GM21619 (cell line): ENCODE results near the gene CAMKK2.
"Not testable (repeated sequence)": the region's sequence is repeated elsewhere in the genome, so short reads cannot be mapped to it uniquely, and the experiment has no call there.

Source experiments
- ATAC-seq: cut with Tn5 transposase; IDR thresholded peaks from one replicate; pipeline ENCODE4 v1.9.1; 2021; ENCODE audit not compliant: unreplicated experiment

The CAMKK2 gene

DNA sequence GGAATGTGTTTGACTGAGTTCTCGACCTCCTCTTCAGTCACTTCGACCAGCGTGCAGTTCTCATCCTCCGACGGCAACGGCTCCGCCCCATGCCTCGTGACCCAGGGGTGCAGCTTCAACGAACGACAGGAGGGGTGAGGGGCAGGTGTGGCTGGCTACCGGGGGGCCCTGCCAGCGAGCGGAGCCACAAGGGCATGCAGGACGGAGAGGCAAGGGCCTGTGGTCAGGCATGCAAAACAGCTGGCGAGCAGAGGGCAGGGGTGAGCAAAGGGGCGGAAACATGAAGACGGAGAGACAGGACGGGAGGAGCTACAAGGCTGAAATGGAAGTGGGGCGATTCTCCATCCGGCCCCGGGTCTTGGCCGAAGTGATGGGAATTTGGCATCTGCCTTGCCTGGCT, 47.9 kb downstream of the CAMKK2 start:
- peak; percentile 90 for ATAC-seq

DNA sequence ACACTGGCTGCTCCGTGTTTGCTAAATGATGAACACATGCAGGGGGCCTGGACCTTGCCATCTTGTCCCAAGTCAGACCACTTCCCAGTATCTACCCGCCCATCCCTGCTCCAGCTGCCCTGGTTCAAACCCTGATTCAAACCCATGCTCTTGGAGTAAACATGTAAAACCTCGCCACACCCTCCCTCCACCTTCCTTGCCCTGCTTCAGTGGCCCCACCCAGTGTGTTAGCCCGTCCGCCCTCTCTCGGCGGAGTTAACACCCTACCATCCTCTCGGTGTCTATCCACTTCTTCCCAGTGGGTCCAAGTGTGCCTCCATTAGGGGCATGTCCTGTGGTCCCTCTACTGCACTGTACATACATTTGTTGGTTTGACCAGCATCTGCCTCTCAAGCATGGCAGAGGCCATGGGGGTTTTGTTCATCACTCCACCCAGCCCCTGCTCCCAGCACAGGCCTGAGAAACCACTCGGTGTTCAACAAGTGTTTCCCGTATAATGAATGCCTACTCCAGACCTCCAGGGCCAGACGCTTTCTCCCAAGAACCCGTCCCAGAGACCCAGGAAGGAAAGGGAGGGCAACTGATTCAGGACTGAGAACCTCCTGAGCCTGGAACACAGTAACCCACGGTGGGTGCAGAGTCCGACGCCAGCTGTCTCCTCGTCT, 49.5 kb downstream of the CAMKK2 start:
- no peak for ATAC-seq

DNA sequence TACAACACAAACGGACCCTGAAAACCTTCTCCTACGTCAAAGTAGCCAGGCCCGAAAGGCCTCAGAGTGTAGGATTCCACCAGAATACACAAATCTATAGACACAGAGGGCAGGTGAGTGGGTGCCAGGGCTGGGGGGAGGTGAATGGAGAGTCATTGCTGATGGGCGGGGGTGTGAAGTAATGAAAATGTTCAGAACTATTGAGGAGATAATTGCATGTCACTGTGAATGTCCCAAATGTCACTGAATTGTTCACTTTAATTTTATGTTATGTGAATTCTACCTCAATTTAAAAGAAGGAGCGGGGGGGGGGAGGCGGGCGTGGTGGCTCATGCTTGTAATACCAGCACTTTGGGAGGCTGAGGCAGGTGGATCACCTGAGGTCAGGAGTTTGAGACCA, 50.6 kb downstream of the CAMKK2 start:
- no peak for ATAC-seq

DNA sequence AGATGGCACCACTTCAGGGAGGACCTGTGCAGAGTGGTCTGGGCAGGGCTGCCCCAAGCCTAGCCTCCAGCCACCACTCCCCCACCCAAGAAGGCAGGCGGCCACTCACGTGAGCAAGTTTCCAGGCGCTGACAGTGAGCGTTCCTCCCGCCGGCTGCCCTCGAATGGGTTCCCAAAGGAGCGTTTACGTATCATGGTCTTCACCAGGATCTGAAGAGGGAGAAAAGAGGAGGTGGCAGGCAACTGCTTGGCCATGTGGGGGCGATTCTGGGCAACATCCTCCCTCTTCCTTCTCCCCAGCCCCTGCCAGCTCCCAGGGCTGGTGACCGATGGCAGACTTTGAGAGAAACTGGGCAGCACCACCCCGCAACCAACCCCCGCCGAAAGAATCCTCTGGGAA, 51.5 kb downstream of the CAMKK2 start:
- no peak for ATAC-seq

DNA sequence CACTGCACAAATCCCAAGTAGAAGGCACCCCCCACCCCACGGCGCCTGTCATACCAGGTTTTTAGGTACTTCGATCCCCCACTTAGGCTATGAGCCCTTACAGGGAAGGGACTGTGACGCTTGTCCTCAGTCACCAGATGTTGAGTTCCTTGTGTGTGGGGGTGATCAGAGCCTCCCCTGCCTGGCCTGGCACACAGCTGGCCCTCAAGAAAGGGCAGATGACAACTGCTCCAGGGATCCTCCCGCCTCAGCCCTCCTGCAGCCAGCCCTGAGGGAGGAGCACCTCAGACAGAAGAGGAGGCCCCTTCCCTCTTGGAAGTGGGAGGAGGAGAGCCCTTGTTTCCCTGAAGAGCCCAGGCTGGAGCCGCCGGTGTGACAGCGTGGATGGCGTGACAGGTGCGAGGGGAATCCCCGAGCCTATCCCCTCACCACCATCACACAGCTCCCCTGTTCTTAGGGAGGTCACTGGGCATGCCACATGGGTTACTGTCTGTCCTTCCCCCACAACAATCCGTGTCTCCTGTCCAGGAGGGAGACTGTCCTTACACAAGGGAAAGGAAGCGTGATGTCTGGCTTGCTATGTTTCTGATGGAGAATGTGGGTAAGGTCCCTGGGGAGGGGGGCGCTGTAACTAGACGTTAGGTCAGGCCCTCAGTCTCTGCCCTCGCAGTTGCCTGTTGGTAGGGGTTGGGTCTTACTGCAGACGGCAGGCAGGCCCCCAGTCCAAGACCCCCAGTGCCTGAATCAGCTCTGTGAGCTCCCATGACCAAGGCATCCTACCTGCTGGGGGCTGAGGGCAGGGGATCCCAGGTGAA, 55.1 kb downstream of the CAMKK2 start:
- no peak for ATAC-seq

DNA sequence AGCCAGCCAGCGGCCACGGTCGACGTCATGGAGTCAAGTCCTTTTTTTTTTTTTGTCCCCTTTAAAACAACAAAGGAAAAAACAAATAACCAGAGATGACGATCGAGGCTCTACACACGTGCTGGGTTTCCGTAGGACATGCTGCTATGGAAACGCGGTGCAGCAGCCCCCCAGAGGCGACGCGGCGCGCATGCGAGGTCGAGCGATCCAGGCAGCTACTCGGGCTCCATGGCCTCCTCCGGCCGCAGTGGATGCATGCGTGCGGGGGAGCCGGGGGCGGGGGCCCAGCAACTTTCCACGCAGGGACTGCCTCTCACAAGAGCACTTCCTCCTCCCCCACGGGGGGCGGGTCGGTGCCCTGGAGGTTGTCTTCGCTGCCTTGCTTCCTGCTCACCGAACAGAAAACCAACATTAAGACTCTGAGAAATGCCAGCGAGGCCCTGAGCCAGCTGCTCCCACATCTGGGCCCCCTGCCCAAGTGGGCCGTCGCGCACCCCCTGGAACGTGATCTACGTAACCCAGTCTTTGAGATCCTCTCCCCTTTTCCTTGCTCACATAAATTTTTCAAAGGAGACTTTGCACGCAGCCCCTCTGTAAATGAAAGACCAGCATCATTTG, 55.9 kb downstream of the CAMKK2 start:
- no peak for ATAC-seq

DNA sequence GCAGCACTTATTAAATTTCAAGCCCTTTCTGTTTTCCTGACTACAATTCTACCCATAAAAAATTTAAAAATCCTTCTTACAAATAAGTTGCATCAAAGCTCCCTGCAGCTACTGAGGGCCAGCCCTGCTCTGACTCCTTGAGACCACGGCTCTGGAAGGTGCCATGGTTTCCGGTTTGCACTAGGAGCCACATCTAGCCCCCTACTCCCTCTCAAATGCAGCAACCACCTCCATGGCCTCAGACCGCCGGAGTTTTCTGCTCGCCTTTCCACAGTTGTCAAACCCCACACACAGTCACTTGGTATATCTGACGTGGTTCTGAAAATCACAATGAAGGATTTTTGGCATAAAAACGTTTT, 56.5 kb downstream of the CAMKK2 start:
- no peak for ATAC-seq

DNA sequence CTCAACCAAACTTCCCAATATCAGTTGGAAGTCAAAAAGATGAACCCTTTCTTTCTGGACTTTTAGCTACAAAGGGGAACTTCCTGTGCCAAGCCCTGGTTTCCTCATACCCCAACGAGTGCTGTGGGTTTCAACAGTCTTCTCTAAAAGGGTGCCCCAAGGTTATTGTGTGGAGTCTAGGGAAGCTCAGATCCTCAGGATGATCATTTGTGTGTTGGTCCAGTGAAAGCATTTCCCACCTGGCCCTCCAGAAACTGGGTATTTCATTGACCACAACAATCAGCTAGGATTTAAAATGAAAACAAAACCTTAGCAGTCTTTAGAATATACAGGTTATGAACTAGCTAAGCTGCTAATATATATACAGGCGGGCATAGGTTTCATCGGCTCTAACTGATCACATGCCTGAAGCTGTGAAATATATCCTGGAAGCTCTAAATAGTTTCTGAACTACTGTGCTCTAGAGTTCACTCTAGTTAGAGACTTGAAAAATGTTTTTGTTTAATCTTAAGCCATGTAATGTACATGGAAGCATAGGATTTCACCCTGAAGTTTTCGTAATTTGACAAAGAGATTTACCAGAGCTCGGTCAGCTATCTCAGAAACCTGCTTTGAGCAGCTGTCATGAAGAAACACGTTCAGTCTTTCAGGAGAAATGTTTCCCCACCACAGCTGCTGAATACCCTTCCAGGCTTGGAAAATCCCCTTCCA, 57.0 kb downstream of the CAMKK2 start:
- ATAC-seq, result no peak

DNA sequence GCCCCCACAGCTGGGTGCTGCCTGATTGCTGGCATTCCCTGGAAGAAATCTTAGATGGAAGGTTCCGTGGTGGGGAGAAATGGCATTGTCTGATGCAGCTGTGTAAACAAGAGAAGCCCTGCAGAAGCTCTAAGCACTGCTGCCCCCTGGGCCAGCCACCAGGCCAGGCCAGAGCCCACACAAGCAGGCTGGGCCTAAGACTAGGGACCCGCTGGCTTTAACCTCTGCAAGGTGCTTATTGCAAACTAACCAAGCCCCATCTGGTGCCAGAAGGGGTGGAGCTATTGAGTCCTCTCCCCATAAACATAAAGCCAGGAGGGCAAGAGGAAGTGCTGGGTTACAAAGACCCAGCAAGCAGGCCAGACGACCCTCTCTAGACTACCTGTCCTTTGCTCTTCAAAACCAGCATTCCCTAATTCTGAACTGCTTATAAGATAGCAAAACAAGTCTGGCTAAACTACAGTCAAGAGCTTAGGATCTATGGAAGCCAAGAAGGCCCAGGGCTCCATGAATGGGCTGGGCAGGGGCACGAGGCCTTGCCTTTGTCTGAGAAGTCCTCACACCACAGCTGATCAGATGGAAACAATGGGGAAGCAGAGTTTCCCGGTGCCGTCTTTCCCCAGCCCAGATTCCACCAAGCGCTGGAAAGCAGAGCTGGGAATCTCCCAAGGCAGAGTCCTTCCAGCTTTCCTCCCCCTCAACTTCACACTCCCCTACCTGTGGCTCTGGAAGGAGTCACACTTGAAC, 57.7 kb downstream of the CAMKK2 start:
- no peak for ATAC-seq

DNA sequence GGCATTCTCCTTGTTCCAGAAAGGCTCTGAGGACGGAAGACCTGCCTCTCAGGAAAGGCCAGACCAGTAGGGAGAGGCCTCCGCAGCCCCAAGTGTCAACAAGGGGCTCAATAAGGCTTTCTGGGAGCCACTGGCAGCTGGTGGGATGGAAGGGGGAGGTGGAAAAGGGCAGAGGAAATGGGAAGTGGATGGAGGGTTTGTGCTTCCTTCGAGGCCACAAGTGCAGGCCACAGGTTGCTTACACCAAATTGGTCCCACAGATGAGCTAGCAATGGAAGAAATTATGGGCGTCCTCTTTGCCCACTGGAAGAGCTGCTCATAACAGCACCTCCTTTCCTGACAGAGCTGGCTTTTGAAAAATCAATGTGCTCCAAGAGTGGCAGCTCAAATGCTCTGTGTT, 58.4 kb downstream of the CAMKK2 start:
- ATAC-seq, result no peak

DNA sequence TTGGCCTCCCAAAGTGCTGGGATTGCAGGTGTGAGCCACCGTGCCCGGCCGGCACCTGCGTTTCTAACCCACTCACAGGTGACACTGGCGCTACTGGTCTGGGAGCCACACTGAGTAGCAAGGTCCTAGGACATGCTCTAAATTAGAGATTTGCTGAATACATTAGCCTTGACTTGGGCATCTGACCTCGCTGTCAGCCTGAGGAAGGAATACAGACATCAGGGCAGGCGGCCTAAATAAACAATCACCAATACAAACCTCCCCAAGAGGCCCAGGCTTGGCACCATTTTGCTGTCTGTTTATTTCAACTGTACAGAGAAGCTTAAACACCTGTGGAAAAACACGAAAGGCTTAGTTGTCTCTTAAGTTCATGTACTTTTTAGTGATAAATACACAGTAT, 59.1 kb downstream of the CAMKK2 start:
- no peak for ATAC-seq

DNA sequence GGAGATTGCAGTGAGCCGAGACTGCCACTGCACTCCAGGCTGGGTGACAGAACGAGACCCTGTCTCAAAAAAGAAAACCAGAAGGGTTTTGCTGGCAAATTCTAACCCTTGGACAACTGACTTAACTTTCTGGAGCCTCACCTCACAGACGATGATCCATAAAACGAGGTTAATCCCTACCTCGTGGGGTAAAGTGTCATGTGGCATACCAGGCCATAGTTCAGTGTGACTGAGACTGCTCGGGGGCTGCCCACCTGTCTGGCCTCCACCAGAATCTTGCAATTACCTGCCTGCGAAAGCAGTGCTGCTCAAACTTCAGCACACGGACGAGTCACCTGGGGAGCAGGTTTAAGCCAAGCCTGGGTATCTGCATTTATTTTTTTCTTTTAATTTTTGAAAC, 59.7 kb downstream of the CAMKK2 start:
- ATAC-seq, result no peak

DNA sequence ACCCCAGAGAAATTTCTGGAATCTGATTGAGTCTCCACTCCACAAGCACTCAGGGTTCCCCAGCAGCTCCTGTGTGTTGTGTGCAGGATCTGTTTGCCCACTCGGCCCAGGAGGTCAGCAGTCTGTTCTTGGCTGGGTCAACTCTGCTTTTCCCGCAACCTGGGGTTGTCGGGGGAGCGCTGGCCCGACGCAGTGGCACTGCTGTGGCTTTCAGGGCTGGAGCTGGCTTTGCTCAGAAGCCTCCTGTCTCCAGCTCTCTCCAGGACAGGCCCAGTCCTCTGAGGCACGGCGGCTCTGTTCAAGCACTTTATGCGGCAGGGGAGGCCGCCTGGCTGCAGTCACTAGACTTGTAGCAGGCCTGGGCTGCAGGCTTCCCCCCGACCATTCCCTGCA, 62.9 kb downstream of the CAMKK2 start:
- no peak for ATAC-seq

DNA sequence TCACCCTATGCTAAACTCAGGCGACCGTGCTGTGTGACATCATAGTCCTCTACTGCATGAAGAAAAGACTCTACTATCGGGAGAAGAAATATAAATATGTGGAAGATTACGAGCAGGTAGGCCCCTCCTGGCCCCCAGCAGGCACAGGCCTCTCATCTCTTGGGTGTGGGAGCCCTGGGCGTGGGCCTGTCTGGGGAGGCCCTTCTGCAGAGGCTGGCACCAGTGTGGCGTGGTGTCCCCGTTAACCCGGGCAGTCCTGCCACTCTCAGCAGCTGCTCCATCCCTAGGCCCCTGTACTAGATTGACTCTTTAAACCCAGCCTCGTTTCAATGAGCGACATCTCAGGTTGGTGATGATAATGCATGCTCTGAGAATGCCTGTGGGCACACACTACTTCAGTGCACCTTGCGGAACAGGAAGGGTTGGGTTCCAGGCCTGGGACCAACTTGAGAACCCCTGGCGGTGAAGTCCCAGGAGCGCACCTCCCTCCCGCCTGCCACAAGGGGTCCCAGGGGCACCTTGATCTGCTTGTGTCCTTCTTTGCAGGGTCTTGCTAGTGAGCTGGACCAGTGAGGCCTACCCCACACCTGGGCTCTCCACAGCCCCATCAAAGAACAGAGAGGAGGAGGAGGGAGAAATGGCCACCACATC, 63.4 kb downstream of the CAMKK2 start:
- no peak for ATAC-seq

DNA sequence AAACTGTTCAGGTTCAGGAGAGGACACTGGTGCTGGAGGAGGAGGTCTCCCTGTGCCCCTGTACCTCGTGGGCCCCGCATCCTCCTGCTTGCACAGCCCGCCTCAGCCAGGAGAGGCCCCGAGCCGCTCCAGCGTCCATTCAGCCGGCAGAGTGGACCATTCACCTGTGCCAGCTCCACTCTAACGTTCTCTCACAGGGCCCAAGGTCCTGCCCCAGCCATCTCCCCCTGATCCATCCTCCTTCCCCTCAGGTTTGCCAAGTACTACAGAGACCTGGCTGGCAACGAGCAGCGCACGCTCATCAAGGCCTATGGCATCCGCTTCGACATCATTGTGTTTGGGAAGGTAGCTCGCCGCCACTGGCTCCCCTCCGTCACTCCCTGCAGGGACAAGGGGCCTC, 64.3 kb downstream of the CAMKK2 start:
- no peak for ATAC-seq

DNA sequence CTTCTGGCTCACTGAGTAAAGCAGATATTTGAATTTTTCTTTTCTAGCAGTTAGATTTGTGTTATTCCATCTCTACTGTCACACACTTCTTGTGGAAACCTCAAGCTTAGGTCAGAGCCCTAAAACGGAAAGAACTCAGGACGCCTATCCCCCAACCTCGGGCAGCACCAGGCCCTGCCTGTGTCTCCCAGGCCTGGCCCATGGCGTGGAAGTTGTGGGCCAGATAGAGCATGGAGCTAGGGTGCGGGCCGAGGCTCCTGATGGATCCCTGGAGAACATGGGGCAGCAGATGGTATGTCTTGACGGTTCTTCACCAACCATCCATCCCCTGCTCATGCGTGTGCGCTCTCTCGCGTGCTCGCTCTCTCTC, 66.0 kb downstream of the CAMKK2 start:
- no peak for ATAC-seq

DNA sequence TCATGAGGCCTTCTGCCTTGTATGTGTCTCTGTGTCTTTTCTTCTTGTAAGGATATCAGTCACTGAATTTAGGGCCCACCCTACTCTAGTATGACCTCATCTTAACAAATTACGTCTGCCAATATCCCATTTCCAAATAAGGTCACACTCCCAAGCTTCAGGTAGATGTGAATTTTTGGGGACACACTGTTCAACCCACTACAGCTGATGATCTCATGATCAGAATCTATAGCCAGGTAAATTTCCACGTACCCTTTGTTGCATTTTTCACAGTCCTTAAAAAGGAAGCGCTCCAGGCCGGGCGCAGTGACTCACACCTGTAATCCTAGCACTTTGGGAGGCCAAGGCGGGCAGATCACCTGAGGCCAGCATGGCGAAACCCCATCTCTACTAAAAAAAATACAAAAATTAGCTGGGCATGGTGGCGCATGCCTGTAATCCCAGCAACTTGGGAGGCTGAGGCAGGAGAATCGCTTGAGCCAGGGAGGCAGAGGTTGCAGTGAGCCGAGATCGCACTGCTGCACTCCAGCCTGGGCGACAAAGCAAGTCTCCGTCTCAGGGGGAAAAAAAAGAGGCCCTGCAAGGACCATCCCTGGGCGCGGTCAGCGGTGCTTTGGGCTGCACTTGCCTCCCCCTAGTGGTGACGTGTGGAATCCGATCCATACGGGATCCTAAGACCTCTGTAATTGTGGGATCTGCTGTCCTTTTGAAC, 66.5 kb downstream of the CAMKK2 start:
- ATAC-seq, result not testable (repeated sequence)

DNA sequence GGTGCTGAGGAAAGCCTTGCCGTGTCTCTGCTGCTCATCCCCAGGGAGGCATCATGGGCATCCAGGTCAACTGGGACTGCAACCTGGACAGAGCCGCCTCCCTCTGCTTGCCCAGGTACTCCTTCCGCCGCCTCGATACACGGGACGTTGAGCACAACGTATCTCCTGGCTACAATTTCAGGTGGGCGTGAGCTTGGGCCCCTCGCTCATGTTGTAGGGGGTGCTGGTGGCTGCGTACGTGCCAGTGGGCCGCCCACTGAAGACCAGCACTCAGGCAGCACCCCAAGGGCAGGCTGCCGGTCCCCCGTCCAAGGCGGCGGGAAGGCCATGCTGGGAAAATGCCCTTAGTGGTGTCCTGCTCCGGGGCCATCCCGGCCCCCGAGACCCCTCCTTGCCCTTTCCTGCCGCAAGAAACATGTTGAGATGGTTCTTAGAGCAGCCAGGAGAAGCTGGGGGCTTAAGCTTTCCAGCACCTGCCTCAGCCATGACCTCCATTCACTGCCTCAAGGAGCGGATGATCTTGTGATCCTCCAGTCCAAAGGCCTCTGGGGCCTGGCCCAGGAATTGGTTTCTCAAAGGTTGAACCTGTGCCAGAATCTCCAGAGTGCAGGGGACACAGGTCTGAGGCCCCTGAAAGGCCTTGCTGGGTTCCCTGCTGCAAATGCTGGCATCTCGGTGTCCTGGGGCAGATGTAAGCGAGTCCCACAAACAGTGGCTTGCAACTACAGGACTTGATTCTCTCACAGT, 67.4 kb downstream of the CAMKK2 start:
- ATAC-seq, result no peak

DNA sequence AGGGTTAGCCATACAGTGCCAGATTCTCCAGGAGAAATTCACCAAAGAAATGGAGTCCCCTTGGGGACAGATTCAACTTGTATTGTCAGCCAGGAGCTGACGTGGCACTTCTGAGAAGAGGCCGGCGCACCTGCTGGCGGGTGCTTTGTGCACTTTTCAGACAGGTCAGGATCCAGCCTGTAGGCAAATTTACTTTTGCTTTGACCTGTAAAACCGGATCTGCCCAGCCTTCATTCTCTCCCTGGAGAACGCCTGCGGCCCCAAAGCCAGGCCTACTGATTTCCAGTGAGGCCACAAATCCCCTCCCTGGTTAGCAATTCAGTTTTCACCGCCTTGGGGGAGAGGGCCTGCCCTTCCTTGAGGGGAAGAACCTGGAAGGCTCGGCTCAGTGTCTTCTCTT, 69.2 kb downstream of the CAMKK2 start:
- peak; percentile 73 for ATAC-seq
